HCT116 (cell line): ENCODE data around the gene FKBP2. TPM values are rescaled to one million over a fixed set of nuclear protein-coding genes. Genes with fewer than 3 reads are reported as not detected.

Experiments
- ATAC-seq: fragments of 200-7000 bp; cut with Tn5 transposase; 2 replicates; pipeline ENCODE4 v1.9.1; 2020; ENCODE audit warnings: mild to moderate bottlenecking, moderate library complexity
- BruUV-seq: library from RNA; stranded (reverse); fragments of 400-500 nt; replicated peaks from 2 replicates; lab custom pipeline; 2021; lab: Mats Ljungman, UMichigan
- CTCF ChIA-PET: fragments of 300-600 bp; sonication (Branson Sonifier 250); formaldehyde crosslinking; loops from one replicate; lab custom pipeline; 2021; ENCODE audit warnings: antibody characterized with exemption; lab: Charles Lee
- POLR2A ChIA-PET: fragments of 300-600, 350-600 bp; sonication (Branson Sonifier 250); formaldehyde crosslinking; loops from one replicate; lab custom pipeline; 2021; ENCODE audit warnings: antibody characterized with exemption; lab: Charles Lee
- RAD21 ChIA-PET, 2 experiments: fragments of 300-600 bp; sonication (Branson Sonifier 250); formaldehyde crosslinking; loops; one replicate each; lab custom pipeline; 2023; ENCODE audit warnings: low total read pairs in 2 of 2; ENCODE audit not compliant: uncharacterized antibody in 2 of 2, unreplicated experiment in 2 of 2, low non-redundant PET in 1 of 2; lab: Charles Lee
- DNase-seq: peaks from one replicate; pipeline ENCODE4 v3.0.0-alpha.2; 2010; ENCODE audit warnings: low read depth, low spot score
- H2AFZ ChIP-seq: fragments of 200-600 bp; shearing (Covaris generic), sonication (generic); 2 replicates; pipeline ENCODE4 v1.6.1; 2017; ENCODE audit warnings: low read depth, mixed run types, mixed read lengths, antibody characterized with exemption, low read length; ENCODE audit not compliant: poor library complexity, severe bottlenecking
- H3K27ac ChIP-seq: 2 replicates; pipeline ENCODE4 v1.5.1; 2012; ENCODE audit warnings: low read depth, low read length
- H3K27me3 ChIP-seq: fragments of 200-600 bp; sonication (generic); 2 replicates; pipeline ENCODE4 v1.6.1; 2016; ENCODE audit warnings: mixed run types, low read length, mixed read lengths; ENCODE audit not compliant: insufficient read depth
- H3K36me3 ChIP-seq, 2 experiments: fragments of 200-500 bp in 1 of 2; fragments of 200-600 bp in 1 of 2; sonication (Bioruptor generic) in 1 of 2; sonication (generic) in 1 of 2; 2 replicates each; pipeline versions ENCODE4 v1.5.1 to v1.6.1; 2014 to 2016; ENCODE audit warnings: low read length in 2 of 2, inconsistent platforms in 1 of 2, mixed read lengths in 1 of 2, mixed run types in 1 of 2; ENCODE audit not compliant: insufficient read depth in 2 of 2, control insufficient read depth in 1 of 2
- H3K4me1 ChIP-seq, 2 experiments: fragments of 200-600 bp in 1 of 2; sonication (generic) in 1 of 2; 2 replicates each; pipeline versions ENCODE4 v1.5.1 to v1.6.1; 2012 to 2017; ENCODE audit warnings: low read length in 2 of 2, inconsistent platforms in 1 of 2, mild to moderate bottlenecking in 1 of 2, mixed read lengths in 1 of 2, mixed run types in 1 of 2, moderate library complexity in 1 of 2; ENCODE audit not compliant: insufficient read depth in 2 of 2, control insufficient read depth in 1 of 2
- H3K4me2 ChIP-seq: fragments of 200-600 bp; sonication (generic); 2 replicates; pipeline ENCODE4 v1.6.1; 2017; ENCODE audit warnings: mixed run types, low read length, mixed read lengths
- H3K4me3 ChIP-seq, 2 experiments: fragments of 200-600 bp in 1 of 2; sonication (generic) in 1 of 2; replicated peaks in 1 of 2; 2 replicates each; pipeline ENCODE4 v1.5.1; 2011 to 2016; ENCODE audit warnings: low read length in 2 of 2, control low read depth in 1 of 2, low read depth in 1 of 2, mild to moderate bottlenecking in 1 of 2, mixed read lengths in 1 of 2, mixed run types in 1 of 2
- H3K79me2 ChIP-seq: fragments of 200-600 bp; sonication (generic); 2 replicates; pipeline ENCODE4 v1.6.1; 2017; ENCODE audit warnings: mild to moderate bottlenecking, mixed run types, low read length, moderate library complexity, mixed read lengths; ENCODE audit not compliant: insufficient read depth
- H3K9ac ChIP-seq: fragments of 200-600 bp; sonication (generic); 2 replicates; pipeline ENCODE4 v1.6.1; 2016; ENCODE audit warnings: low read length, mixed read lengths
- H3K9me2 ChIP-seq: fragments of 200-600 bp; sonication (generic), shearing (Covaris generic); 2 replicates; pipeline ENCODE4 v1.6.1; 2017; ENCODE audit warnings: mixed run types, mild to moderate bottlenecking, moderate library complexity; ENCODE audit not compliant: insufficient read depth
- H3K9me3 ChIP-seq, 2 experiments: fragments of 200-500 bp in 1 of 2; fragments of 200-600 bp in 1 of 2; sonication (Bioruptor generic) in 1 of 2; sonication (generic) in 1 of 2; 2 replicates each; pipeline ENCODE4 v1.6.1; 2014 to 2017; ENCODE audit warnings: low read length in 2 of 2, mixed read lengths in 2 of 2, inconsistent platforms in 1 of 2, low read depth in 1 of 2, mild to moderate bottlenecking in 1 of 2, mixed run types in 1 of 2, moderate library complexity in 1 of 2; ENCODE audit not compliant: control insufficient read depth in 1 of 2, insufficient read depth in 1 of 2
- H4K20me1 ChIP-seq: fragments of 200-600 bp; sonication (generic), shearing (Covaris generic); 2 replicates; pipeline ENCODE4 v1.6.1; 2017; ENCODE audit warnings: mixed run types, mild to moderate bottlenecking, moderate library complexity; ENCODE audit not compliant: insufficient read depth
- CTCF ChIP-seq, 3 experiments: fragments of 200-600 bp in 1 of 3; sonication (generic) in 1 of 3; IDR thresholded peaks in 2 of 3; conservative IDR thresholded peaks in 1 of 3; 2 replicates each; pipeline ENCODE4 v1.5.1; 2012 to 2017; ENCODE audit warnings: low read depth in 2 of 3, low read length in 2 of 3, antibody characterized with exemption in 1 of 3, borderline replicate concordance in 1 of 3, control low read depth in 1 of 3, mild to moderate bottlenecking in 1 of 3, mixed read lengths in 1 of 3, mixed run types in 1 of 3, moderate library complexity in 1 of 3; ENCODE audit not compliant: insufficient read depth in 1 of 3
- EZH2 ChIP-seq: fragments of 200-600 bp; sonication (generic); IDR thresholded peaks from 2 replicates; pipeline ENCODE4 v1.6.1; 2017; ENCODE audit warnings: antibody characterized with exemption, mixed run types
- EZH2phosphoT487 ChIP-seq: fragments of 200-600 bp; IDR thresholded peaks from 2 replicates; pipeline ENCODE4 v1.6.1; 2018; ENCODE audit warnings: antibody characterized with exemption, borderline replicate concordance
- JUND ChIP-seq: IDR thresholded peaks from 2 replicates; pipeline ENCODE4 v1.6.1; 2012
- SRF ChIP-seq: IDR thresholded peaks from 2 replicates; pipeline ENCODE4 v1.6.1; 2012; ENCODE audit warnings: low read depth
- ZNF274 ChIP-seq: fragments of 200-500 bp; sonication (Bioruptor generic); IDR thresholded peaks from 2 replicates; pipeline ENCODE4 v1.6.1; 2014; ENCODE audit warnings: mild to moderate bottlenecking, low read depth, low read length, inconsistent platforms
- intact Hi-C: fragments of 100-400 bp; cut with micrococcal nuclease; formaldehyde crosslinking; loops from 2 replicates; pipeline ENCODE4 v1.10.0; 2022
- total RNA-seq: library from RNA; stranded (reverse); gene quantifications from one replicate; pipeline ENCODE4 v1.2.1, GENCODE V29; 2021; ENCODE audit not compliant: unreplicated experiment
- TF ChIP-seq, protein P1 (sequence below): IDR thresholded peaks from 2 replicates; pipeline ENCODE4 v1.6.1; 2011; ENCODE audit warnings: mild to moderate bottlenecking, low read length, moderate library complexity; ENCODE audit not compliant: insufficient replicate concordance; ENCODE audit errors: extremely low read depth

Gene FKBP2
- total RNA-seq, 1 experiment from 2014 or later, result 69.2 TPM

GRCh38 chr11:64208796-64209562 is 31.9 kb upstream of the FKBP2 start:
- CTCF ChIA-PET, result no interaction called here
- no peaks in the 10 kb centered on the region for H4K20me1 ChIP-seq
- H3K36me3 ChIP-seq, result peaks cover 14 to 16% of the 10 kb centered on the region in 2 experiments
- no peak overlapping the region for H3K27ac ChIP-seq
- no TSS peak for BruUV-seq
- H3K4me3 ChIP-seq, result no peak overlapping the region
- RAD21 ChIA-PET, result no interaction called here
- H3K9ac ChIP-seq, result no peak overlapping the region
- no peaks in the 10 kb centered on the region for H3K9me3 ChIP-seq
- H3K79me2 ChIP-seq, result peaks cover 4% of the 10 kb centered on the region; the same call in 1 of the 2 replicates
- no peaks in the 10 kb centered on the region for H3K9me2 ChIP-seq
- DNase-seq (no peak), ATAC-seq (no peak)
- POLR2A ChIA-PET, result no interaction called here
- H3K27me3 ChIP-seq, result no peaks in the 10 kb centered on the region
- H3K4me2 ChIP-seq, result no peak overlapping the region
- TF ChIP-seq ZNF274 (no peak), EZH2phosphoT487 (no peak), EZH2 (no peak)
- peaks cover 0 to 7% of the 10 kb centered on the region in 2 experiments; a peak in 1 of 4 replicates for H3K4me1 ChIP-seq
- intact Hi-C loops, result no loop called here
- H2AFZ ChIP-seq, result no peak overlapping the region

GRCh38 chr11:64209563-64209843 is 31.4 kb upstream of the FKBP2 start:
- no TSS peak for BruUV-seq
- Histone ChIP-seq H3K27ac (no peak overlapping the region), H3K9me2 (no peaks in the 10 kb centered on the region), H3K79me2 (no peaks in the 10 kb centered on the region), H3K36me3 (peaks cover 12 to 13% of the 10 kb centered on the region in 2 experiments), H4K20me1 (no peaks in the 10 kb centered on the region), H3K4me2 (no peak overlapping the region), H3K4me1 (peaks cover 0 to 2% of the 10 kb centered on the region in 2 experiments; a peak in 1 of 4 replicates), H3K4me3 (no peak overlapping the region), H2AFZ (no peak overlapping the region), H3K27me3 (no peaks in the 10 kb centered on the region), H3K9ac (no peak overlapping the region), H3K9me3 (no peaks in the 10 kb centered on the region)
- no peak for ATAC-seq
- TF ChIP-seq, protein P1, sequence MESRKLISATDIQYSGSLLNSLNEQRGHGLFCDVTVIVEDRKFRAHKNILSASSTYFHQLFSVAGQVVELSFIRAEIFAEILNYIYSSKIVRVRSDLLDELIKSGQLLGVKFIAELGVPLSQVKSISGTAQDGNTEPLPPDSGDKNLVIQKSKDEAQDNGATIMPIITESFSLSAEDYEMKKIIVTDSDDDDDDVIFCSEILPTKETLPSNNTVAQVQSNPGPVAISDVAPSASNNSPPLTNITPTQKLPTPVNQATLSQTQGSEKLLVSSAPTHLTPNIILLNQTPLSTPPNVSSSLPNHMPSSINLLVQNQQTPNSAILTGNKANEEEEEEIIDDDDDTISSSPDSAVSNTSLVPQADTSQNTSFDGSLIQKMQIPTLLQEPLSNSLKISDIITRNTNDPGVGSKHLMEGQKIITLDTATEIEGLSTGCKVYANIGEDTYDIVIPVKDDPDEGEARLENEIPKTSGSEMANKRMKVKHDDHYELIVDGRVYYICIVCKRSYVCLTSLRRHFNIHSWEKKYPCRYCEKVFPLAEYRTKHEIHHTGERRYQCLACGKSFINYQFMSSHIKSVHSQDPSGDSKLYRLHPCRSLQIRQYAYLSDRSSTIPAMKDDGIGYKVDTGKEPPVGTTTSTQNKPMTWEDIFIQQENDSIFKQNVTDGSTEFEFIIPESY, result no peak
- TF ChIP-seq CTCF (IDR thresholded peaks at IDR 0.05 in 2 of 3, conservative IDR thresholded peaks at IDR 0.05 in 1 of 3; ENCODE audit: borderline replicate concordance in 1 of 3, insufficient read depth in 1 of 3, low read depth in 2 of 3, low read length in 2 of 3) (no peak), ZNF274 (no peak), JUND (no peak), SRF (no peak)
- POLR2A ChIA-PET, result no interaction called here
- intact Hi-C loops, result no loop called here
- DNase-seq, result no peak
- CTCF ChIA-PET, result no interaction called here
- RAD21 ChIA-PET, result no interaction called here
